Femur (tissue), 1 donor: ENCODE results near the gene CD96.
"Not testable (repeated sequence)": the region's sequence is repeated elsewhere in the genome, so short reads cannot be mapped to it uniquely, and the experiment has no call there.

Experiments used
- DNase-seq: peaks from one replicate; pipeline ENCODE4 v3.0.0-alpha.2; 2017

Gene CD96

GRCh38 chr3:111630638-111631037 is 88.6 kb downstream of the CD96 start:
- not testable (repeated sequence) for DNase-seq

GRCh38 chr3:111635403-111635802 is 93.4 kb downstream of the CD96 start:
- no peak for DNase-seq

GRCh38 chr3:111636366-111636885 is 94.4 kb downstream of the CD96 start:
- DNase-seq: no peak

- DNase-seq: no peak
These were observed 97.3 kb downstream of the CD96 start for GRCh38 chr3:111639316-111639715.

- DNase-seq: no peak
These were observed 107.1 kb downstream of the CD96 start for GRCh38 chr3:111648991-111649579.

GRCh38 chr3:111650378-111651275 is 108.6 kb downstream of the CD96 start:
- DNase-seq: no peak

GRCh38 chr3:111652492-111653180 is 110.6 kb downstream of the CD96 start:
- DNase-seq: no peak

GRCh38 chr3:111653766-111654165 is 111.8 kb downstream of the CD96 start:
- no peak for DNase-seq

- no peak for DNase-seq
These were observed 120.0 kb downstream of the CD96 start for GRCh38 chr3:111662012-111662411.

GRCh38 chr3:111662907-111663306 is 120.9 kb downstream of the CD96 start:
- no peak for DNase-seq

GRCh38 chr3:111666041-111666735 is 124.2 kb downstream of the CD96 start:
- no peak for DNase-seq

GRCh38 chr3:111667170-111667569 is 125.2 kb downstream of the CD96 start:
- DNase-seq: no peak

GRCh38 chr3:111667621-111668239 is 125.7 kb downstream of the CD96 start:
- no peak for DNase-seq

GRCh38 chr3:111668326-111668725 is 126.3 kb downstream of the CD96 start:
- DNase-seq: no peak

- DNase-seq: no peak
These were observed 127.0 kb downstream of the CD96 start for GRCh38 chr3:111668888-111669488.

- no peak for DNase-seq
These were observed 128.1 kb downstream of the CD96 start for GRCh38 chr3:111669926-111670630.

GRCh38 chr3:111672461-111672860 is 130.5 kb downstream of the CD96 start:
- DNase-seq: not testable (repeated sequence)

- DNase-seq: no peak
These were observed 133.8 kb downstream of the CD96 start for GRCh38 chr3:111675846-111676210.

GRCh38 chr3:111676211-111677006 is 134.4 kb downstream of the CD96 start:
- no peak for DNase-seq

GRCh38 chr3:111677007-111677392 is 135.0 kb downstream of the CD96 start:
- DNase-seq: no peak
